GM18951 (cell line): ENCODE measurements around the gene TSPAN14.

ENCODE experiments used
- POLR2A ChIP-seq: IDR thresholded peaks from 4 replicates; pipeline ENCODE4 v1.6.1; 2011; ENCODE audit warnings: mild to moderate bottlenecking; ENCODE audit not compliant: insufficient read length, insufficient read depth; ENCODE audit errors: extremely low read depth
- in situ Hi-C: fragments of 300-500 bp; cut with MboI; formaldehyde crosslinking; loops from one replicate; pipeline ENCODE4 v1.12.0; 2022; ENCODE audit warnings: low sequenced_read_pairs, mixed read lengths, inconsistent platforms; ENCODE audit not compliant: unreplicated experiment

Gene TSPAN14

DNA sequence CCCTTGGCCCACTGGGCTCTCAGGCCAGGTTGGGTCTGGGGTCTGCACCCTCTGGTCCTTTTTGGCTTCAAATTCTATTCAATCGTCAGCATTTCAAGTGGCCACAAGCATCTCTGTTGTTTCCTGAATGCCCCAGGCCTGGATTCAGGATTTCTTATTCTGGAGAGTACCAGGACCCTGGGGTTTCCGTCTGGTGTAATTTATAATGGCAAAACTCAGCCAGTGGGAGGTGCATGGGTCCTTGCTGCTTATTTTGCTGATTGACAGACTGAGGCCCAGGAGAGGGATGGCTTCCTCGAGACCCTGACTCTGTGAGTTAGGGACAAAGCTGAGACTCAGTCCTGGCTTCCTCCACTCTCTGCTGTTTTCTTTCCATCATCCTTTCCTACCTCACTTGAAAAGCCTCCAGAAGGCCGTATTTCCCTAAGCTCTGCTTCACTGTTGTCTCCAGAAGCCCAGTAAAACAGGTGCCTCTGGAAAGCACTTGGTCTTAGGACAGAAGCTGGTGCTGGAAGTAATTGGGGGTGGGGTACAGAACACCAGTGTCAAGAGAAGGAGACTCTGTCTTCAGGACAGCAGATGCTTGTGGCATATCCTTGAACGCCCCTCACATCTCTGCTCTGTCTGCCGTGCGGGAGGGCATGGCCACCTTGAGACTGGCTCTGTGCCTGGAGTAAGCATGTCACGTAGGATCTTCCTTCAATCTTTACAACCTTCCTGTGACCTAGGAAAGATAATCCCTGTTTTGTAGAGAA lies 44.1 kb downstream of the TSPAN14 start:
- in situ Hi-C loops: no loop called here
- no peak for TF ChIP-seq POLR2A

- in situ Hi-C loops: no loop called here
- no peak for TF ChIP-seq POLR2A
These were observed 45.0 kb downstream of the TSPAN14 start for GRCh38 chr10:80498833-80499741.

GRCh38 chr10:80500572-80501380 lies 46.7 kb downstream of the TSPAN14 start:
- TF ChIP-seq POLR2A: no peak
- in situ Hi-C loops: loop anchor here (5.0 to 25.0 kb wide), 2 partner anchors 53 to 113 kb away; no protein-coding TSS in a partner anchor

DNA sequence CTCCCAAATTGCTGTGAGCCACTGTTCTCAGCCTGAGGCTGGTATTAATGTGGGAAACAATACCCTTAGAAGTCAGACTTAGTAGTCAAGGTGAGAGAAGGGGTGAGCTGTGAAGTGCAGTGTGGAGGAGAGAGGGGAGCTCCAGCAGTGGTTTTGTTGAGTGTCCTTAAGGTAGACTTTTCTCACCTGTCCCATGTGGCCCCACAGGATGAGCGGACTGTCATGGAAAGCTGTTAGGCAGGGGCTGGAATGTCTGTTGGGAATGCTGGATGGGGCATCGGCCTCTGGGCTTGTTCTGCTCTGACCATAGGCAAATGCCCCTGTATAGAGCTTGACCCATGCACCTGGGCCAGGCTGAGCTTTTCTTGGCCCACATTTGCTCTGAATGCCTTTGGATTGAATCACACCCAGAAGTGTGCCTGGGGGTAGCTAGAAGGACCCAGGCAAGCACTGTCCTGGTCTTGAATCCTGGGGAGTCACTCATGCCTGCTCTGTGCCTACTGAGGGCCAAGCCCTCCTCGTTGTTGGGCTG lies 47.3 kb downstream of the TSPAN14 start:
- no peak for TF ChIP-seq POLR2A
- in situ Hi-C loops: loop anchor here (5.0 to 25.0 kb wide), 2 partner anchors 54 to 114 kb away; no protein-coding TSS in a partner anchor

DNA sequence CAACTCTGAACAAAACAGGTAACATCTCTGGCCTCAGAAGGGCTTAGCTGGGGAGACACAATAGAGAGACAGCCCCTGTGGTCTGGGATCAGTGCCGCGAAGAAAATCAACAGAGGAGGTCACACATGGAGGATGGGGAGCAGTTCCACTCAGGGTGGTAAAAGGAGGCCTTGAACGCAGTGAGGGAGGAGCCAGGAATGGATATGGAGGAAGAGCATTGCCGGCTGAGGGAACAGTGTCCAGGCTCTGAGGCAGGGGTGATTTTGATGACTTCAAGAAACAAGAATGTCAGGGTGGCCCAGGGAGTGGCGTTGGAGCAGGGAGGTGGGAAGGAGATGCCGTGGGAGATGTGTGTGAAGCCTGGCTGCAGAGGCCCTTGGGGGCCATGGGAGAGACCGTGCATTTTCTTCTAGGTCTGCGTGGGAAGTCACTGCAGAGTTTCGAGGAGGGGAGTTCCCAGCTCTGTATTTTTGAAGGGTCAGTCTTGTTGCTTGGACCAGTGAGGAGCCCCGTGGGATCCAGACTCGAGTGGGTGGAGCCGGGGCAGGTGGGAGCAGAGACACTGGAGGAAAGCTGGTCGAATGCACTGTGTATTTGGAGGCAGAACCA lies 47.9 kb downstream of the TSPAN14 start:
- in situ Hi-C loops: loop anchor here (5.0 to 25.0 kb wide), 2 partner anchors 55 to 115 kb away; no protein-coding TSS in a partner anchor

GRCh38 chr10:80502621-80503583 lies 48.8 kb downstream of the TSPAN14 start:
- no peak for TF ChIP-seq POLR2A
- in situ Hi-C loops: loop anchor here (5.0 to 25.0 kb wide), 2 partner anchors 56 to 116 kb away; no protein-coding TSS in a partner anchor

More for the DNA sequence above, 47.9 kb downstream of the TSPAN14 start:
- no peak for TF ChIP-seq POLR2A

DNA sequence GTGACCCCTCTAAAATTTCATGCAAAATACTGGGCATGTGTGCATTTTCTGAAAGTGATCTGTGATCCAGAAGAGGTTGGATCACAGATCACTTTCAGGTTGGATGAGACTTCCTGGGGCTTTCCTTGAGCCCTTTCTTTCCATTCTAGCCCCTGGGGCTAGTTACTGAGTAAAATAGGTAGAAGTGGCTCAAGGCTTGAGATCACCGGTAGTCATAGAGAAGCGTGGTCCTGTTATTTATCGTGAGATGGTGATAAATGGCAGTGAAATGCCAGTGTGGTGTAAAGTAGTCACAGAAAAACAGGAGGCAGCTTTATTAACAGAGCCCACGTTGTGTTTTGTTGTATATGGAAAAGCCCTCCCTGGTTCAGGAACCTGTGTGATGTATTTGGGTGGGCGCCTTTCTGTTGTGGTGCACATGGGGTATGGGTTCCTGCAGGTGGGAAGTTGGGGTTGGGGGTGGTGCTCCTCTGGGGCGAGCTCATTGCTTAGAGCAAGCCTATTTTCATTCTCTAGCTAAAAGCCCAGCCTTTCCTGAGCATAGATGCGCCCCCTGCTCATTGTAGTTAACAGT lies 49.6 kb downstream of the TSPAN14 start:
- in situ Hi-C loops: loop anchor here (5.0 to 25.0 kb wide), 2 partner anchors 56 to 116 kb away; no protein-coding TSS in a partner anchor
- TF ChIP-seq POLR2A: no peak

DNA sequence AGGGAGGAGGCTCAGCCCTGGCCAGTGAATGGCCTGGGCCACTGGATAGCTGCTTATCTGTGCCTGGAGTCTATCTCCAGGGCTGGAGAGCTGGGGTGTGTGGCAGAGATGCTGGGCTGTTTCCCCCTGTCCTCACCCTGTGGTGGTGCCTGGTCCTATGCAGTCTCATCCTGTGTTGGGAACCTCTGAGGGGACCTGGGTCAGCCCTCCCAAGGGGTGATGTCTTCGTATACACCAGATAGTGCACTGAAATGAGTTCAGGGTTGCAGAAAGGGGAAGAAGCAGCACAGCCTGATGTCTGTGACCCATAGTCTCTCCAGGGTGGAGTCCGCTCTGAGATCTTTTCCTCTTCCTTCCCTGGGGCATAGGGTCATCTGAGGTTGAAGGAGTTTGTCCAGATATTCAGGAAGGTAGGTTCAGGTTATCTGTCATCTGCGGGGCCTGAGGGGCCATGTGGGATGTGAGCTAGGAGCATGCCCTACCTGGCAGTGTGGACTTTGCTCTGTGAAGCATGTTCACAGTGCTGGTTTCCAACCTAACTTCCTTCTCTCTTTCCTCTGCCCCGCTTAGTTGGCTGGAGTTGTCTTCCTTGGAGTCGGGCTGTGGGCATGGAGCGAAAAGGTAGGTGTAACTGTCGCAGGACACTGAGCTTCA lies 50.2 kb downstream of the TSPAN14 start:
- TF ChIP-seq POLR2A: no peak
- in situ Hi-C loops: loop anchor here (5.0 to 25.0 kb wide), 2 partner anchors 57 to 117 kb away; no protein-coding TSS in a partner anchor

- no peak for TF ChIP-seq POLR2A
- in situ Hi-C loops: loop anchor here (5.0 to 25.0 kb wide), 2 partner anchors 58 to 118 kb away; no protein-coding TSS in a partner anchor
These were observed 50.9 kb downstream of the TSPAN14 start for GRCh38 chr10:80504897-80505465.

- TF ChIP-seq POLR2A: no peak
- in situ Hi-C loops: loop anchor here (25.0 kb wide), 1 partner anchor 119 kb away; no protein-coding TSS in a partner anchor
These were observed 52.1 kb downstream of the TSPAN14 start for GRCh38 chr10:80506189-80506575.
